ENCODE measurements around the gene CXXC1.
"Not testable (repeated sequence)": the region's sequence is repeated elsewhere in the genome, so short reads cannot be mapped to it uniquely, and the experiment has no call there.

Gene CXXC1

DNA sequence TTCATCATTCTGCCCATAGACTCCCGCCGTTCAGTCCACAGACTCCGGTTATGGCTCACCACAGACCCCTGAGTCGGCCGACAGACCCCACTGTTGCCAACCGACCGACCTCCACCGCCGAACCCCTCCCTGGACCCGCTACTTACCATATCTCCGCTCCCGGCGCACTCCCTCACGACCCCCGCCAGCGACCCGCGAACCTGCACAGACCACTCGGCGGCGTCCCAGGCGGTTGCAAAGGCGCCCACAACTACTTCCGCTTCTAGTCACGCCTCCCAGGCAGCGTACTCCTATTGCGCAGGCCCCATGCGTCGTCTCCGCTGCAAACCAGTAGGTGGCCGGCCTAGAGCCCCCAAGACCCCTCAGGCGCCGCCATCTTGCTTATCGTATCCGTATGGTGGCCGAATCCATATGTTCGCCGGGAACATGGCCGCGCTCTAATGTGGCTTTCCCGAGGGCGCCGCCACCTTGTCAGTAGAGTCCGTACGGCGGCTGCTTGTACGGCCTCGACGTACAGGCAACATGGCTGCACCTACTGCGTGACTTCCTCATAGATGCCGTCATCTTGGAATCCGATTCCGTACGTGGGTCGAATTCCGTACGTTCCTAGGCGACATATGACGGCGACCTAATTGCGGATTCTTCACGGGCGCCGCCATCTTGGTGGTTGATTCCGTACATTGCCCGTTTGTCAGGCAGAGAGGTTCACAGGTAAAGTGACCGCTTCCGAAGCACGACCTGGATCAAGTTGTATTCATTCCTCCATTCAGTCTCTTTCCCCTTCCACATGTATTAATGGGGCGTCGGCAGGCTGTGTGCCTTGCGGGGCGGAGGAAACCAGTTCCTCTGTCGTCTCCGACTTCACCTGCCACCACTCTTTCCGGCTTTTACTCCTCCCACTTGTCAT, at the start of gene CXXC1:
Gene CXXC1 (minus strand): TSS at position 252 of the 907 bp plus-strand sequence. CDS start 103 bp downstream, at position 149.
- DNase-seq, result peak; percentile 97

GRCh38 chr18:50334546-50335152, 47.2 kb upstream of the CXXC1 start:
- DNase-seq, result no peak

- no peak for DNase-seq
These were observed 44.2 kb upstream of the CXXC1 start for GRCh38 chr18:50331691-50332090.

DNA sequence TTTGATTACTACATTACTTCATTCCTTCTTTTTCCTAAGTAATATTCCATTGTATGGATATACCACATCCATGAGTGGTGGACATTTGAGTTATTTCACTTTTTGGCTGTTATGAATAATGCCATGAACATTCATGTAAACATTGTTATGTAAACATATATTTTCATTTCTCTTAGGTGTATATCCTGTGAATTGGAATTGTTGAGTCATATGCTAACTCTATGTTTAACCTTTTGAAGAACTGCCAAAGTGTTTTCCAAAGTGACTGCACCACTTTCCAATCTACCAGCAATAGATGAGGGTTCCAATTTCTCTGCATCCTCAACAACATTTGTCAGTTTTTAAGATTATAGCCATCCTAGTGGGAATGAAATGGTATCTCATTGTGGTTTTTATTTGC, 42.7 kb upstream of the CXXC1 start:
- no peak for DNase-seq

GRCh38 chr18:50327983-50328382, 40.5 kb upstream of the CXXC1 start:
- no peak for DNase-seq

- DNase-seq, result no peak
These were observed 33.2 kb upstream of the CXXC1 start for GRCh38 chr18:50320719-50321118.

GRCh38 chr18:50315100-50315871, 27.8 kb upstream of the CXXC1 start:
- DNase-seq, result no peak

DNA sequence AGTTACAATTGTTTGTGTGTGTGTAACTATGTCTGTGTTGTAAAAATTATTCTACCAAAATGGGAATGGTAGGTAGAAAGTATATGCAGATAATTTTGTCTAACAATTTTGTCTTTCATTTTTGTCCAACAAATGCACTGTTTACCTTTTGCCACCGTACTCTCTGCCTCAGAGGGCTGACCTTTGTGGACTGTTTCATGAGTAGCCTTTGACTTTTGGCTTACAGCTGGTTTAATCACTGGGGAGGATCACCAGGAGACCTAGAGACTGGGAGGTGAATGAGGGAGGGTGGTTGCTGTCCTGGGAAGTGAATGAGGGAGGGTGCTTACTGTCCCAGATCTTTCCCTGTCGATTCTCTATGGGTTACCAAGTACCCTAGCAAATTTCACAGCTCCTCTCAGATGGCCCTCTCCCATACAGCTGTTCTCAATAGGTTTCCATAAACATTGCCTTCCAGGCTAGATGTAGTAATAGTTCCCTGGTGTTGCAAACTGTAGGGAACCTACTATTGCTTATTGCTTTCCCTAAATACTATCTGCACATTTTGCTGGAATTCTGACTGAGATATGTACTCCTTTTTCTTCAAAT, 26.5 kb upstream of the CXXC1 start:
- DNase-seq, result no peak

DNA sequence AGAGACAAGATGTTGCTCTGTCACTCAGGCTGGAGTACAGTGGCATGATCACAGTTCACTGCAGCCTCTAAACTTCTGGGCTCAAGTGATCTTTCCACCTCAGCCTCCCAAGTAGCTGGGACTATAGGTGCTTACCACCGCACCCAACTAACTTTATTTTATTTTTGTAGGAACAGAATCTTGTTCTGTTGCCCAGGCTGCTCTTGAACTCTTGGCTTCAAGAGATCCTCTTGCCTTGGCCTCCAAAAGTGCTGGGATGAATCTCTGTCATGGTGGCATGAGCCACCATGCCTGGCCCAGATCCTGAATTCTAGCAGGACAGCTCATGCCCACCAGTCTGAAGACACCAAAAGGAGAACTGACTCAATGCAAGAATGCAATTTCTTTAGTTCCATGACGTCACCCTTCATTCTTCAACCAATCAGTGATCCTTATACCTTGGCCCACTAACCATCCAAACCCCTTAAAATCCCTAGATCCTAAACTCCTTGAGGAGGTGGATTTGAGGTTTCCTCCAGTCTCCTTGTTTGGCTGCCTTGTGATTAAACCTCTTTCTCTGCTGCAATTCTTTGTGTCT, 25.6 kb upstream of the CXXC1 start:
- DNase-seq, result no peak

DNA sequence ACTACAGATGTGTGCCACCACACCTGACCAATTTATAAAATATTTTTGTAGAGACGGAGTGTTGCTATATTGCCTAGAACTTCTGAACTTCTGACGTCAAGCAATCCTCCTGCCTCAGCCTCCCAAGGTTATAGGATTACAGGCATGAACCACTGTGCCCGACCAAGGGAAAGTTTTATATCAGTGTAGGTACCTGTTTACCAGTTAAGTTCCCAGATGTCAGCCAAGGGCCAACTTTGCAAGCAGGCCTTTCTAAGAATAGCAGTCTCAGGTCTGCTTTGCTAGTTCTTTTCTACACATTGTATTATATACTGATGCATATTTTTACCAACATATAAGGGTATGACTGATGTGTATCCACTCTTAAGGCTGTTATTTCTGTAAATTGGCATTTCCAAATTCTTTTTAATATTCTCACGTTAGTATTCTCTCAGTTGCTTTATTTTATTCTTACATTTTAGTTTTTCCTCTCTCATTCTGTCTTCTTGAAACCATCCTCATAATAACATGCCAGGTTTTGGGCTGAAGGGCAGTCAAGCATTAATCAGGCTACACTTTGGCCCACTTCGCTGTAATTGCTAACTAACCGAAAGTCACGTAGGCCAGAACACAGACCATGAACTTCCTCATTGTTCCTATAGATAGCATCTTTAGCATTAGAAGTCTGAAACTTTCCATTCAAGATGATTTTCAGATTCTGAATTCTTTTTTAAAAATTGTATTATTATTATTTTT, 25.0 kb upstream of the CXXC1 start:
- no peak for DNase-seq

- no peak for DNase-seq
These were observed 24.2 kb upstream of the CXXC1 start for GRCh38 chr18:50311650-50312049.

- no peak for DNase-seq
These were observed 22.6 kb upstream of the CXXC1 start for GRCh38 chr18:50310080-50310479.

DNA sequence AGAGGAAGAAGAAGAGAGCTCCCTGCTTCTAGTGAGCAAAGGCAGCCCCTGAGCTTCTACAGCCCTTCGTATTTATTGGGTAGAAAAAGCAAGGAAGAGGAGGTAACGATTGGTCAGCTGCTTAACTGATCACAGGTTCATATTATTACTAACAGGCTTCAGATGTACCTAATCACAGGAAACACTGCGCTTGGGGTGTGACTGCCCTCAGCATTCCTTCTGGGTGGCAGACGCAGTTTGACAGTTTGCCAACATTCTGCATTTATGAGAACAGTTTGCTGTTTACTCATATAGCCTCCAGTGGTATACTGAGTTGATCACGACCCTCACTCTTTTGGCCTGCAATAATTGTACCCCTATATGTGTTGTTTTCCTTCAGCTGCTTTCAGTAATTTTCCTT, 21.4 kb upstream of the CXXC1 start:
- DNase-seq, result not testable (repeated sequence)

- peak; percentile 86 for DNase-seq
These were observed 20.4 kb upstream of the CXXC1 start for GRCh38 chr18:50307738-50308470.

- DNase-seq, result no peak
These were observed 19.9 kb upstream of the CXXC1 start for GRCh38 chr18:50307400-50307737.

- no peak for DNase-seq
These were observed 19.5 kb upstream of the CXXC1 start for GRCh38 chr18:50306944-50307343.

- DNase-seq, result no peak
These were observed 13.6 kb upstream of the CXXC1 start for GRCh38 chr18:50301074-50301473.

DNA sequence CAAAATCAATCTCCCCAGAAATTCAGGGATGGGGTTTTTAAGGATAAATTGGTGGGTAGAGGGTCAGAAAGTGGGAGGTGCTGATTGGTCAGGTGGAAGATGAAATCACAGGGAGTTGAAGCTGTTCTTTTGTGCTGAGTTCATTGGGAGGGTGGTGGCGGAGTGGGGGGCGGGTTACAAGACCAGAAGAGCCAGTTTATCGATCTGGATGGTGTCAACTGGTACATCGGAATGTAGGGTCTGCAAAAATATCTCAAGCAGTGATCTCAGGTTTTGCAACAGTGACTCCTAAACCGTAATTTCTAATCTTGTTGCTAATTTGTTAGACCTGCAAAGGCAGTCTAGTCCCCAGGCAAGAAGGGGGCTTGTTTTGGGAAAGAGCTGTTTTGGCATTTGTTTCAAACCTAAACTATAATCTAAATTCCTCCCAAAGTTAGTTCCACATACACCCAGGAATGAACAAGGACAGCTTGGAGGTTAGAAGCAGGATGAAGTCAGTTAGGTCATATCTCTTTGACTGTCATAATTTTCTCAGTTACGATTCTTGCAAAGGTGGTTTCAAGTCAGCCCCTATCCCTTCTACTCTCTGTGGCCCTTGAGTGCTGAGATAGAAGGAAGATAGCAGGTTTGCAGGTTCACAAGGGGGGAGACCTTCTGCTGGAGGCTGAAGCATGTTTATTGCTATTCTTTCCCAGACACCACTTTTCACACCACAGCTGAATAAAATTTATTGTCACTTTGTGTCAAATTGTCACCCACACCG, 12.3 kb upstream of the CXXC1 start:
- no peak for DNase-seq

DNA sequence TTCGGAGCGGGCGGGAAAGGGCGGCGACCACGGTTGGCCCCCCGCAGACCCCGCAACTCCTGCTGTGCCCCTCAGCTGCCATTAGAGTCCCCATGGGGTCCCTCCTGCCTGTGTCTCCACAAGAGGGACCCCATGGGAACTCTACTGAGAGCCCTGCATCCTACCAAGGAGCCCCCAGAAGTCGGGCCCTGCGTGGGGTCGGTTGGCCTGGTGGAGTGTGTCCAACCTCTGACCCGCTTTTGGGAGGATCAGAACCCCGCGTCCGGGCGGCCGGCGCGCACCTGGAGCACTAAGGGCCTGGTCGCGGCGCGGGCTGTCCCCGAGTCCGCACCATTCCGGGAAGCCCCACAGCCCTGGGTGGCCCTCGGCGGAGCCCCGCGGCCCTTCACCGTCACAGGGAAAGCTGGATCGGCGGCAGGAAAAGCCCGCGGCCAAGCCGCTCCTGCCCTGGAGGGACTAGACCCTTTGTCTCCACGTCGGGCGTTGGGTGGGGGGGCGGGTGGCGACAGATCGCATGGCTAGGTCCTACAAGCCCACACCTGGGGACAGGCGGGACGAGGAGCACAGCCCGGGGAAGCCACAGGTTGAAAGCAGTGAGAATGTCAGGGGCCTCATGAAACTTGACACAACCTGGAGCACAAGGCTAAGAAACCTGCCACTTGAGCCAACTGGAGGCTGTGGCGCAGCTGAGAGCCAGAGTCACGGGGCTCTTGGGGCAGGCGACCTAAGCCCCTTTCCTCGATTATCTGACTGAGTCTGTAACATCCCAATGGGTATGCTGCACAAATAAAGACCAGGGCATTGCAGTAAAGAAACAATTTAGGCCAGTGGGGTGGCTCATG, 11.2 kb upstream of the CXXC1 start:
- no peak for DNase-seq
